Measurements from ENCODE around the gene OSGEP.
A peak's percentile ranks its signal among the peaks of the same experiment; 100 is the strongest.

OSGEP gene

DNA sequence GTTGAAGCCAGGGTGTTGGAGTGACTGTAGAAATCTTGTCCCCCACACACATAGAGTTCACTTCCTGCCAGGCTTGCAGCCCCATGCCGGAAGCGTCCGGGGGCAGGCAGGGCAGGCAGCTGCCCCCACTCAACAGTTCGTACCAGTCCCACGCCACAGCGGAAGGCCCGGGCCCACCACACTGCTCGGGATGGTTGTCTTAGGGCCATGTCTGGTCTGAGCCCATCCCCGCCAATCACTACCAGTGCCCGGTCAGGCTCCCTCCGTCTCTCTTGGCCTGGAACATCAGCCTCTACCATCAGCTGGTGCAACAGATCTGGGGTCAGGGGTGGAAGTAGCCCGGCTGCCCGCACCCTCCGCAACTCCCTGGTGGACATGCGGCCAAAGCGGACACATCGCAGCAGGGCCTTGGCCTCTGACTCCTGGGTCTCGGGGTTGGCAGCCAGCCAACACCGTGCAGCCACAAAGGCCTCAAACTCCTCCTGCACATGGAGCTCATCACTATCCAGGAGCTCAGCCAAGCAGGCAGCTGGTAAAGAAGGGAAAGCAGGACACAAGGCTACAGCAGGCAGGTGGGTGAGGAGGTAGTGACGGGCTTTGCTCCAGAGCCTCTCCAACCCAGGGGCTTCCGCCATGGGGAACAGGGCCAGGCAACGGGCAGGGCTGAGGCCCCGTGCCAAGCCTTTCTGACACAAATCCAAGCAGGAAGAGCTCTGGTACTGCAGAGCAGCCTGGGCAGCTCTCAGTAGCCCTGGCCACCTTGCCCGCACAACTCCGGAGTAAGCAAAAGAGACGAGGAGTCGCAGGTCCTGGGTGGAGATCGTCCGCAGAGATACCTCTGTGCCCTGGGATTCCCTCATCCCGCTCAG, 24.6 kb downstream of the OSGEP start:
- DNase-seq (ENCODE audit: low spot score): no peak

GRCh38 chr14:20428802-20429201, 25.8 kb downstream of the OSGEP start:
- no peak for DNase-seq (ENCODE audit: low spot score)

DNA sequence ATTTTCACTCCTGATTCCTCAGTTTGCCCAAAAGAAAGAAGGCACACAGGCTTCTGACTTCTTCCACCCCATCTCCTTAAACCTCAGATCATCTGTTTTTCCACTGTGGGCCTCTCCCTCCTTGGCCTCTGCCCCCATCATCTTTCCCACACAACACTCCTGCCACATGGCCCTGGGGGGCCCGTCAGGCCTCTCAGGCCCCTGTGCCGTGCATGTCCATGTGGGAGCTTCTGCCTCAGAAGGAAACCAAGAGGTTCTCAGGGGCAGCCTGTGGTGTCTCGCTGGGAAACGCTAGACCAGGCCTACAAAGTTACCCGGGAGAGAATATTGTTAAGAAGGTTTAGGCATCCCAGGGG, 26.6 kb downstream of the OSGEP start:
- no peak for DNase-seq (ENCODE audit: low spot score)

DNA sequence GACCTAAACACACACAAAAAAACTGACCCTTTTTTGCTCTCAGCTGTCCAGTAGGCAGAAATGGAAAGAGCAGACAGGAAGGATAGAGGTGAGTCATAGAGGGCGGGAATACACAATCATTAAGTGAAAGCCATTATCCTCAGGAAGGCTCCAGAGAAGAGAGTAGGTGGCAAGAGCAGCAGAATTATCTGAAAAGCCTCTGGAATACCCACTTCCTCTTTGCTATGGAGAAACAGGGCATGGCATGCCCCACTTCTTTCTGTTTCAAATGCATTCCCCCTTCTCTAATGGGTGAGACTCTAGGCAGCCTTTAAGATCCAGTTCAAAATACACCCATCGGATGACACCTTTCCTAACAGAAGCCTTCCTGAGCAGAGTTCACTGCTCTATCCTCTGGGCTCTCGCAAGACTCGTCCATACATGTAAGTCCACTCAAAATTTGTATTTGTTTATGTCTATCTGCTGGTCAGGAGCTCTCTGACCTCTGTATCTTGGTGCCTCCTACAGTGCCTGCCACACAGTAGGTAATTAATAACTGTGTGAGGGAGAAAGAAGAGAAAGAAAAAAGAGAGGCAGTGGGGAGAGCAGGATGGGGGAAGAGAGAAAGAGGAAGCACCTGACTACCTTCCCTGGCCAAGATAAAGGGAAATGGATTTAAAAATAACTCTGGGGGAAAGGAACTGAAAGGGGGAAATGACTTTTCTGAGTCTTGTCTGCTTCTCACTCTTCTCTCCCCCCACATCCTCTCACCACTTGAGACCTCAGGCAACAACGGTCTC, 27.2 kb downstream of the OSGEP start:
- DNase-seq (ENCODE audit: low spot score): no peak

DNA sequence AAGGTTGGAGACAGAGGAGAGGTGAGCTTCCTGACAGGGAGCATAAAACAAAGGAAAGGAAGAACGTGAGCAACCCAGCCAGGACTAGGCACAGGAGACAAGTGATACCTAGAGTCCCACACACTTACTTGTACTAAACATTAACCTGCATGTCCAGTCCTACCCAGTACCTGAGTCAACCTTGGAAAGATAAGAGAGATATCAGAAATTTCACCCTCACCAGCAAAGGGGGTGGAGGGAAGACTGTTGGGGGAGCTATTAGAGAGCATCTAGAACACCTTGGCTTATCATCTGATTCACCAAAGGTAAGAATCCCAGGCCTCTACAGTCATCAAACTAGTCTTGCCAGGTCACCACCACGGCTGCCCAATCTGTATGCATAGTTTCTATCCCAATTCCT, 29.8 kb downstream of the OSGEP start:
- no peak for DNase-seq (ENCODE audit: low spot score)

- DNase-seq (ENCODE audit: low spot score): no peak
These were observed 31.7 kb downstream of the OSGEP start for GRCh38 chr14:20422886-20423285.

GRCh38 chr14:20421267-20421666, 33.3 kb downstream of the OSGEP start:
- DNase-seq (ENCODE audit: low spot score): no peak

DNA sequence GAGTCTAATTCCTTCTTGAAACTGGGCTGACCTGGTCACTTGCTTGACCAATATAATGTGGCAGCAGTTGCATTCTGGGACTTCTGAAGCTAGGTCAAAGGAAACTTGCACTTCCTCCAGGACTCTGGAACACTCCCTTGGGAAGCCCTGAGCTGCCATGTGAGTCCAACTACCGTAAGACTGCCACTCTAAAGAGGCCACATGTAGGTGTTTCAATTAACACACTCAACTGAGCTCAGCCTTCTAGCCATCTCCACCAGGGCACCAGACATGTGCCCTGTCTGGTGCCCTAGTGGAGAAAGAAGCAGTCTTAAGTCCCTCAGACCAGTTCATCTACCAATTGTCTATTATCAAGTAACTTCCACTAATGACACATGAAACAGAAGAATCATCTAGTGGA, 35.2 kb downstream of the OSGEP start:
- no peak for DNase-seq (ENCODE audit: low spot score)

DNA sequence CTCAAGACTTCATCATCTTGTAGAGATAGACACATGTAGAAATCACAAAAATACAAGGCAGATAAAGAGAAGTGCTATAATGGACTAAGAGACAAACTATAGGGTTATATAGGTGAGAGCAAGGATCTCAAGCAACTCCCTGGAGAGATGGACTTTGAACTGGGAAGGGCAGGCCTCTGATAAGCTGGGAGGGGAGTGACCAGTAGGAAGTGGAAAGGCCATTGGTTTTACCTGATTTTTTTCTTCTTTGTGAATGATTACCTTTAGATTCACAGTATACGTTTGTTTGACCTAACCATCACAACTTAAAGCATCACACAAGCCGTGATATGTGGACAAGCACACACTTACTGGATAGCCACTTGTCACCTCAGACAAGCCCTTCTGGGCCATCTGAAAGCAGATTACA, 36.1 kb downstream of the OSGEP start:
- DNase-seq (ENCODE audit: low spot score): no peak

DNA sequence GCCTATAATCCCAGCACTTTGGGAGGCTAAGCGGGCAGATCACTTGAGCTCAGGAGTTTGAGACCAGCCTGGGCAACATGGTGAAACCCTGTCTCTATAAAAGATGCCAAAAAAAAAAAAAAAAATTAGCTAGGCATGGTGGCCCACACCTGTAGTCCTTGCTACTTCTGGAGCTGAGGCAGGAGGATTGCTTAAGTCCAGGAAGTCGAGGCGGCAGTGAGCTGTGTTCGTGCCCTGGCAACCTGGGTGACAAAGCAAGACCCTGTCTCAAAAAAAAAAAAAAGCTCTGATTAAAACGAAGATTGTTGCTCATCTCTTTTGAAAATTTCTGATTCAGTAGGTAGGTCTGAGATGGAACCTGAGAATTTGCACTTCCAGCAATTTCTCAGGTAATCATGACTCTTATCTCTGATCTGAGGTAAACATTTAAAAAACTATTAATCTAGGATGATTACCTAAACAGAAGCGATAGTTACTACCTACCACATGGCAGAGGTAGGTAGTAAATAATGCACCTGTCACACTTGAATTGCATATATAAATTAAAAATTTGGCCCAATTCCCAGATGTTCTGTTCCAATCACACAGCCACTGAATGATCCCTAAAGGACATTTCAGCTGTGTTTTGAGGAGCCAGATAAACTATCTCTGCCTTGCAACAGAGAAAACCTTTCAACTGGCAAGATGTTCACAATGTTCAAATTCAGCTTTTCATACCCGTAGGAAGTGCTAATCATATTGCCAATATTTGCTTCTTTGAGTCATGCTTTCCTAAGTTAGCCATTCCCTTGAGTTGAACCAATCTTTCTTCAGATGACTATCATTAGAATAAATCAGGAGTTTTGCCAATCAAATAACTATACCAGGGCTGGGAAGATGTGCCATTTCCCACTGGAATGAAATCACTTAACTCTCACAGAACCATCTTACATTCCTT, 37.1 kb downstream of the OSGEP start:
- DNase-seq (ENCODE audit: low spot score): no peak

DNA sequence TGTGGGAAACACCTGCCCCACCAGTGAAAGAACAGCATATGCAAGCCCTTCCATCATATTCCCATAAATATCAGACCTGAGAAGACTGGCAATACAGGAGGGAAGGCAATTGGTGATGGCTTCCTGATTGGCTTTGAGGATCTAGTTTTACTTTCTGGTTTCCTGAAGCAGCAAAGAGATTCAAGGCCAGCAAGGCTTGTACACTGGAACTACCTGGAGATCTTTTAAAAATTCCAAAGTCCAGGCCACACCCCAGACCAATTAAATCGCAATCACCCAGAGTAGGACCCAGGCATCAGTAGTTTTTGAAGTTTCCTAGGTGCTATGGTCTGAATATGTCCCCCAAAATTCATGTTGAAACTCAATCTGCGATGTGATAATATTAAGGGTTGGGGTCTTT, 38.4 kb downstream of the OSGEP start:
- no peak for DNase-seq (ENCODE audit: low spot score)

GRCh38 chr14:20415782-20416206, 38.8 kb downstream of the OSGEP start:
- peak; percentile 78 for DNase-seq (ENCODE audit: low spot score)

- DNase-seq (ENCODE audit: low spot score): no peak
These were observed 40.9 kb downstream of the OSGEP start for GRCh38 chr14:20413744-20414082.

- peak; percentile 68 for DNase-seq (ENCODE audit: low spot score)
These were observed 41.5 kb downstream of the OSGEP start, which contains the start of gene TEP1 for GRCh38 chr14:20412876-20413743. Gene TEP1 (minus strand): TSS chr14:20413501. CDS start chr14:20408439, 5,062 bp downstream.

GRCh38 chr14:20412411-20412810, 42.2 kb downstream of the OSGEP start:
- DNase-seq (ENCODE audit: low spot score): no peak

DNA sequence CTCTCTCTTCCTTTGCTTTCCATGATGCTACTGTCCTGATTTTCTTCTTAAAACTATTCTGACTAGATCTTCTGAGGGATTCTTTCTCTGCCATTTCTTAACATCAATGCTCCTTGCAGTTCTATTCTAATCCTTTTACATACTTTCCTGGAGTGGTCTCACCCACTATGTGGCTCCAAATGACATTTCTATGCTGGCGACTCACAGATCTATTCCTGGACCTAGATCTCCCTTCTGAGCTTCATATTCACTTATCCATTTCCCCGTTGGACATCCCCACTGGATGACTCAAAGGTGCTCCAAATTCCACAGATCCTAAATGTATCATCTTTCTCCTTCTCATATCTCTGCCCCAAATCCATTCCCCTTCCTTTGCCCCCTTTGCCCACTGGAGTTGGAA, 45.4 kb downstream of the OSGEP start:
- no peak for DNase-seq (ENCODE audit: low spot score)

DNA sequence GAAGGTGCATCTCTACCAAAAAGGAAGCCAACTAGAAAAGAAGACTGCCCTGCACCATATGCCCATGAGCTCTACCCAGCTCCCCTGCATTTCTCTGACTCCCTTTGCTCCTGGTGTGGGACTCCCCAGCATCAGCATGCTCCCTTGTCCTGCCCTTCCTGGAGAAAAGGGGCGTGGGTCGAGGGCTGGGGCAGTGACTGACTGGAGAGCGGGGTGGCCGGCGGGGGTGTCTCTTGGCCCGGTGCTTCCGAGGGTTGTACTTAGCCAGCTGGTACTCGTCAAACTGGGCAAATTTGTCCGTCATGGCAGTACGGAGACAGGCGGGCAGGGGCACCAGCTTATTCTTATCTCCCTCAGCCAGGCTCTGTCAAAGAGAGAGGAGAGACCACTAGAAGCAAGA, 51.1 kb downstream of the OSGEP start:
- DNase-seq (ENCODE audit: low spot score): no peak

GRCh38 chr14:20400965-20401593, 53.5 kb downstream of the OSGEP start:
- no peak for DNase-seq (ENCODE audit: low spot score)

DNA sequence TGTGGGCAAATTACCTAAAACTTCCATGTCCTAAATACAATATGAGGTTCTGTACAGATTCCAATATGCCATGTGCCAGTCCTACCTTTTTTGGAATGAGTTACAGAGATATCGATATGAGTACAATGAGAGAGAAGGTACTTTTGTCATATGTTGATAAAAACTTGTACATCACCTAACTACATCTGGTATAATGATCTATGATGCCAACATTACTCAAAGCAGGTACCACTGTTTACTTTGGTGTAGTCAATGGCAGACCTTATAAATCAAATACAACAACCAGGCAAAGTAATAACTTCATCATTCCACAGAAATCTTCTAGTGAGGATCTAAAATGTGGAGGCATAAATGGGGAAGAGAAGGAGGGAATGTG, 54.0 kb downstream of the OSGEP start:
- no peak for DNase-seq (ENCODE audit: low spot score)

- DNase-seq (ENCODE audit: low spot score): no peak
These were observed 57.1 kb downstream of the OSGEP start for GRCh38 chr14:20397511-20397910.

Measured in hematopoietic multipotent progenitor cell treated with erythropoietin and hydrocortisone succinate and interleukin-3 and kit ligand, for 15 days (in vitro differentiated cells).